ENCODE measurements around the gene STK10. TPM values are rescaled to one million over a fixed set of nuclear protein-coding genes. Genes with fewer than 3 reads are reported as not detected.

Gene STK10
- total and polyA plus RNA-seq, 4 donors, result 2.8 to 21.7 (median 7.7) TPM

GRCh38 chr5:172133359-172134029, 54.5 kb downstream of the STK10 start:
- Histone ChIP-seq H3K27me3 (ENCODE audit: control insufficient read depth in 4 of 4, insufficient read depth in 4 of 4, low read length in 3 of 4) (no peaks in the 10 kb centered on the region), H3K9ac (ENCODE audit: low read depth in 1 of 2, low read length in 2 of 2) (no peak overlapping the region), H3K4me1 (ENCODE audit: control insufficient read depth in 4 of 4, insufficient read depth in 4 of 4, low read length in 3 of 4) (no peaks in the 10 kb centered on the region), H3K27ac (ENCODE audit: low read depth in 1 of 2, low read length in 2 of 2) (peak overlapping the region in 1 of 2 donors; percentile 75), H3K36me3 (ENCODE audit: control insufficient read depth in 4 of 4, insufficient read depth in 3 of 4, low read depth in 1 of 4, low read length in 3 of 4) (no peaks in the 10 kb centered on the region), H3K4me3 (ENCODE audit: low read depth in 1 of 3, low read length in 3 of 3) (no peak overlapping the region), H3K9me3 (ENCODE audit: control insufficient read depth in 4 of 4, low read length in 3 of 4) (no peaks in the 10 kb centered on the region)
- whole genome bisulfite sequencing, result 80% methylated on average over 10 of the region's 10 CpGs
- TF ChIP-seq NR2F2 (IDR thresholded peaks at IDR 0.05) (no peak), EGR1 (IDR thresholded peaks at IDR 0.05; ENCODE audit: low read depth in 2 of 2) (no peak), YY1 (IDR thresholded peaks at IDR 0.05) (no peak), HNF4A (conservative IDR thresholded peaks at IDR 0.05) (no peak), MAX (IDR thresholded peaks at IDR 0.05) (no peak), FOXA2 (IDR thresholded peaks at IDR 0.05) (no peak), SP1 (IDR thresholded peaks at IDR 0.05) (no peak), JUND (IDR thresholded peaks at IDR 0.05) (no peak), REST (IDR thresholded peaks at IDR 0.05) (no peak), TAF1 (conservative IDR thresholded peaks at IDR 0.05) (no peak), RXRA (IDR thresholded peaks at IDR 0.05) (no peak), GABPA (IDR thresholded peaks at IDR 0.05 in 1 of 2, conservative IDR thresholded peaks at IDR 0.05 in 1 of 2) (no peak)
- TF ChIP-seq, protein P1, sequence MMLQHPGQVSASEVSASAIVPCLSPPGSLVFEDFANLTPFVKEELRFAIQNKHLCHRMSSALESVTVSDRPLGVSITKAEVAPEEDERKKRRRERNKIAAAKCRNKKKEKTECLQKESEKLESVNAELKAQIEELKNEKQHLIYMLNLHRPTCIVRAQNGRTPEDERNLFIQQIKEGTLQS (IDR thresholded peaks at IDR 0.05), result no peak
- no peak for DNase-seq (ENCODE audit: low spot score)

- no peaks in the 10 kb centered on the region for H3K36me3 ChIP-seq (ENCODE audit: control insufficient read depth in 4 of 4, insufficient read depth in 3 of 4, low read depth in 1 of 4, low read length in 3 of 4)
- 95% methylated on average over 2 of the region's 2 CpGs for WGBS
- H3K27me3 ChIP-seq (ENCODE audit: control insufficient read depth in 4 of 4, insufficient read depth in 4 of 4, low read length in 3 of 4), result no peaks in the 10 kb centered on the region
- H3K27ac ChIP-seq (ENCODE audit: low read depth in 1 of 2, low read length in 2 of 2), result peak overlapping the region in 1 of 2 donors; percentile 28
- H3K9ac ChIP-seq (ENCODE audit: low read depth in 1 of 2, low read length in 2 of 2), result peak overlapping the region in 1 of 2 donors; percentile 31
- no peak overlapping the region for H3K4me3 ChIP-seq (ENCODE audit: low read depth in 1 of 3, low read length in 3 of 3)
- H3K4me1 ChIP-seq (ENCODE audit: control insufficient read depth in 4 of 4, insufficient read depth in 4 of 4, low read length in 3 of 4), result no peaks in the 10 kb centered on the region
- no peak for DNase-seq (ENCODE audit: low spot score)
- no peaks in the 10 kb centered on the region for H3K9me3 ChIP-seq (ENCODE audit: control insufficient read depth in 4 of 4, low read length in 3 of 4)
- no peak for TF ChIP-seq REST (IDR thresholded peaks at IDR 0.05)
- TF ChIP-seq JUND (IDR thresholded peaks at IDR 0.05), result no peak
- TF ChIP-seq RXRA (IDR thresholded peaks at IDR 0.05), result no peak
- TF ChIP-seq GABPA (IDR thresholded peaks at IDR 0.05 in 1 of 2, conservative IDR thresholded peaks at IDR 0.05 in 1 of 2), result no peak
- no peak for TF ChIP-seq FOXA2 (IDR thresholded peaks at IDR 0.05)
- no peak for TF ChIP-seq YY1 (IDR thresholded peaks at IDR 0.05)
- TF ChIP-seq EGR1 (IDR thresholded peaks at IDR 0.05; ENCODE audit: low read depth in 2 of 2), result no peak
- TF ChIP-seq HNF4G (IDR thresholded peaks at IDR 0.05), result no peak
- TF ChIP-seq HNF4A (conservative IDR thresholded peaks at IDR 0.05), result no peak
- TF ChIP-seq NR2F2 (IDR thresholded peaks at IDR 0.05), result no peak
- TF ChIP-seq ZBTB33 (IDR thresholded peaks at IDR 0.05), result no peak
- TF ChIP-seq, protein P1 (IDR thresholded peaks at IDR 0.05), result no peak
- TF ChIP-seq TAF1 (conservative IDR thresholded peaks at IDR 0.05), result no peak
These were observed 56.3 kb downstream of the STK10 start for GRCh38 chr5:172131690-172132089.
